ENCODE results near the gene DNMBP. TPM values are rescaled to one million over a fixed set of nuclear protein-coding genes. Genes with fewer than 3 reads are reported as not detected.

DNMBP gene
- total and polyA plus RNA-seq, 2 experiments from 2014 or later: 12.4 to 18.5 TPM

DNA sequence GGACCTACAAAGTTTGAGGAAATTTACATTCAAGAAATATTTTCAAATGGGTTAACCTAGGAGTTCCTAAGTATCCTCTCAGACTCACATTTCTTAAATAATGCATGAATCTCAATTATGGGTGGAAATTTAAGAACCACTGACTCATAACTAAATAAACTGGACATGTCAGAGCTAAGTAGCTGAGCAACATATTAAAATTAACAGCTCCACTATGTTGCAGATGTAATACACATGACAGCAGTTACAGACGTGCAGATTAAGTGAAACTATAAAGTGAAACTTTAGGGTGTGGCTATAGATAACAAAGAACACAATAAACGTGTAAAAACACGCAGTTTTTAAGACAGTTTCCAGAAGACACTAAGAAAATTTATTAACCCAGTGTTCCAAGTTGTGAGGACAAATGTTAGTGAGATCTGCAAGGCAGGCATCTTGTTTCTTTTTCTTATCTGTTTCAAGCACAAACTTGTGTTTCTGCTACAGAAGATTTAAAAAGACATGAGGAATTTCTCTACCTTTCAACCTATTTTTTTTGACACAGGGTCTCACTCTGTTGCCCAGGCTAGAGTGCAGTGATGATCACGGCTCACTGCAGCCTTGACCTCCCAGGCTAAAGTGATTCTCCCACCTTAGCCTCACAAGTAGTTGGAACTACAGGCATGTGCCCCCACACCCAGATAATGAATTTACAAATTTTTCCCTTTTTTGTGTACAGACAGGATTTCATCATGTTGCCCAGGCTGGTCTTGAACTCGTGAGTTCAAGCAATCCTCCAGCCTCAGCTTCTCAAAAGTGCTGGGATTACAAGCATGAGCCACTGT is 25.3 kb downstream of the DNMBP start:
- peak overlapping the region; percentile 56 for H3K4me3 ChIP-seq
- H3K27ac ChIP-seq: peak overlapping the region; percentile 93
- DNase-seq: peak; percentile 60
- no peaks in the 10 kb centered on the region for H3K9me3 ChIP-seq (ENCODE audit: low read depth)
- peaks cover 45% of the 10 kb centered on the region for H3F3A ChIP-seq (ENCODE audit: insufficient read depth)
- H3K36me3 ChIP-seq (ENCODE audit: low read depth): peaks cover 6% of the 10 kb centered on the region; the same call in 1 of the 2 replicates
- TF ChIP-seq EZH2phosphoT487 (IDR thresholded peaks at IDR 0.05; ENCODE audit: insufficient read depth, low read depth) (no peak), EZH2 (IDR thresholded peaks at IDR 0.05; ENCODE audit: insufficient read depth, poor library complexity, severe bottlenecking) (no peak)
- H3K9me2 ChIP-seq (ENCODE audit: insufficient read depth): no peaks in the 10 kb centered on the region
- H4K20me1 ChIP-seq (ENCODE audit: insufficient read depth): no peaks in the 10 kb centered on the region
- H3K79me2 ChIP-seq (ENCODE audit: insufficient read depth): peaks cover 100% of the 10 kb centered on the region
- H3K9ac ChIP-seq: peak overlapping the region; percentile 77
- WGBS, 2 experiments (ENCODE audit: low coverage in 1 of 2, low lambda C conversion rate in 2 of 2, missing lambda C conversion rate in 2 of 2): 30 to 33% methylated on average over 5 of the region's 5 CpGs
- peak overlapping the region; percentile 81 for H3K4me2 ChIP-seq (ENCODE audit: unreplicated experiment)
- no peaks in the 10 kb centered on the region for H3K27me3 ChIP-seq (replicated peaks; ENCODE audit: insufficient read depth)
- H2AFZ ChIP-seq: no peak overlapping the region; the same call in 1 of the 2 replicates
- in situ Hi-C loops (cut with MboI): no loop called here
- peaks cover 53% of the 10 kb centered on the region for H3K4me1 ChIP-seq (ENCODE audit: insufficient read depth)

GRCh38 chr10:99983280-99983988 is 26.3 kb downstream of the DNMBP start:
- peak overlapping the region; percentile 35 for H2AFZ ChIP-seq
- no peak for TF ChIP-seq EZH2 (IDR thresholded peaks at IDR 0.05; ENCODE audit: insufficient read depth, poor library complexity, severe bottlenecking)
- WGBS, 2 experiments (ENCODE audit: low coverage in 1 of 2, low lambda C conversion rate in 2 of 2, missing lambda C conversion rate in 2 of 2): 1 to 2% methylated on average over 16 of the region's 16 CpGs

GRCh38 chr10:99982728-99983127 is 27.0 kb downstream of the DNMBP start:
- TF ChIP-seq EZH2phosphoT487 (IDR thresholded peaks at IDR 0.05; ENCODE audit: insufficient read depth, low read depth) (no peak), EZH2 (IDR thresholded peaks at IDR 0.05; ENCODE audit: insufficient read depth, poor library complexity, severe bottlenecking) (no peak)
- no peak for DNase-seq
- peaks cover 6% of the 10 kb centered on the region; the same call in 1 of the 2 replicates for H3K36me3 ChIP-seq (ENCODE audit: low read depth)
- in situ Hi-C loops (cut with MboI): no loop called here
- no peaks in the 10 kb centered on the region for H3K9me3 ChIP-seq (ENCODE audit: low read depth)
- H3K4me1 ChIP-seq (ENCODE audit: insufficient read depth): peaks cover 67% of the 10 kb centered on the region
- peak overlapping the region; percentile 56; the same call in 1 of the 2 replicates for H3K4me3 ChIP-seq
- H3F3A ChIP-seq (ENCODE audit: insufficient read depth): peaks cover 57% of the 10 kb centered on the region
- no peaks in the 10 kb centered on the region for H4K20me1 ChIP-seq (ENCODE audit: insufficient read depth)
- no peaks in the 10 kb centered on the region for H3K27me3 ChIP-seq (replicated peaks; ENCODE audit: insufficient read depth)
- H2AFZ ChIP-seq: no peak overlapping the region
- H3K9ac ChIP-seq: peak overlapping the region; percentile 77
- peaks cover 100% of the 10 kb centered on the region for H3K79me2 ChIP-seq (ENCODE audit: insufficient read depth)
- no peaks in the 10 kb centered on the region for H3K9me2 ChIP-seq (ENCODE audit: insufficient read depth)
- 84% methylated on average over 5 of the region's 5 CpGs for WGBS, 2 experiments (ENCODE audit: low coverage in 1 of 2, low lambda C conversion rate in 2 of 2, missing lambda C conversion rate in 2 of 2)
- peak overlapping the region; percentile 81 for H3K4me2 ChIP-seq (ENCODE audit: unreplicated experiment)
- peak overlapping the region; percentile 93 for H3K27ac ChIP-seq

More at GRCh38 chr10:99983280-99983988, 26.3 kb downstream of the DNMBP start:
- Histone ChIP-seq H3F3A (ENCODE audit: insufficient read depth) (peaks cover 54% of the 10 kb centered on the region), H3K27ac (peak overlapping the region; percentile 93), H3K9me2 (ENCODE audit: insufficient read depth) (no peaks in the 10 kb centered on the region), H3K36me3 (ENCODE audit: low read depth) (peaks cover 6% of the 10 kb centered on the region; the same call in 1 of the 2 replicates), H3K4me1 (ENCODE audit: insufficient read depth) (peaks cover 60% of the 10 kb centered on the region), H3K4me2 (ENCODE audit: unreplicated experiment) (peak overlapping the region; percentile 81), H3K79me2 (ENCODE audit: insufficient read depth) (peaks cover 100% of the 10 kb centered on the region), H3K4me3 (peak overlapping the region; percentile 56), H3K27me3 (replicated peaks; ENCODE audit: insufficient read depth) (no peaks in the 10 kb centered on the region), H4K20me1 (ENCODE audit: insufficient read depth) (no peaks in the 10 kb centered on the region), H3K9me3 (ENCODE audit: low read depth) (no peaks in the 10 kb centered on the region), H3K9ac (peak overlapping the region; percentile 77)
- in situ Hi-C loops (cut with MboI): no loop called here
- peak; percentile 89 for DNase-seq

- Histone ChIP-seq H3K4me2 (ENCODE audit: unreplicated experiment) (no peak overlapping the region), H3K79me2 (ENCODE audit: insufficient read depth) (peaks cover 94% of the 10 kb centered on the region), H3K27ac (peak overlapping the region; percentile 93), H3K9me3 (ENCODE audit: low read depth) (no peaks in the 10 kb centered on the region), H3K27me3 (replicated peaks; ENCODE audit: insufficient read depth) (no peaks in the 10 kb centered on the region), H3K36me3 (ENCODE audit: low read depth) (peaks cover 6% of the 10 kb centered on the region; the same call in 1 of the 2 replicates), H3K9me2 (ENCODE audit: insufficient read depth) (no peaks in the 10 kb centered on the region), H2AFZ (no peak overlapping the region), H3K4me3 (no peak overlapping the region), H3K9ac (no peak overlapping the region), H4K20me1 (ENCODE audit: insufficient read depth) (no peaks in the 10 kb centered on the region), H3K4me1 (ENCODE audit: insufficient read depth) (peaks cover 74% of the 10 kb centered on the region), H3F3A (ENCODE audit: insufficient read depth) (peaks cover 67% of the 10 kb centered on the region)
- peak; percentile 25 for DNase-seq
- WGBS, 2 experiments (ENCODE audit: low coverage in 1 of 2, low lambda C conversion rate in 2 of 2, missing lambda C conversion rate in 2 of 2): 64 to 75% methylated on average over 6 of the region's 6 CpGs
- in situ Hi-C loops (cut with MboI): no loop called here
- TF ChIP-seq EZH2phosphoT487 (IDR thresholded peaks at IDR 0.05; ENCODE audit: insufficient read depth, low read depth): no peak
- no peak for TF ChIP-seq EZH2 (IDR thresholded peaks at IDR 0.05; ENCODE audit: insufficient read depth, poor library complexity, severe bottlenecking)
Measured at GRCh38 chr10:99981581-99982199, 28.1 kb downstream of the DNMBP start.
